LNCaP clone FGC (cell line): ENCODE results near the gene GPER1.
"Not testable (repeated sequence)": the region's sequence is repeated elsewhere in the genome, so short reads cannot be mapped to it uniquely, and the experiment has no call there.

Experiments used
- DNase-seq: peaks from one replicate; pipeline ENCODE4 v3.0.0-alpha.2; 2011; ENCODE audit warnings: low read depth
- H3K4me3 ChIP-seq: 2 replicates; pipeline ENCODE4 v1.5.1; 2011; ENCODE audit warnings: mild to moderate bottlenecking, low read depth, low read length, control low read depth
- CTCF ChIP-seq: IDR thresholded peaks from 2 replicates; pipeline ENCODE4 v1.5.1; 2012; ENCODE audit warnings: mild to moderate bottlenecking; ENCODE audit not compliant: control insufficient read depth, insufficient read depth; ENCODE audit errors: extremely low read depth

GPER1 gene

GRCh38 chr7:1141651-1142050 lies 53.7 kb downstream of the GPER1 start:
- DNase-seq: no peak
- no peak for TF ChIP-seq CTCF
- H3K4me3 ChIP-seq: no peak overlapping the region

DNA sequence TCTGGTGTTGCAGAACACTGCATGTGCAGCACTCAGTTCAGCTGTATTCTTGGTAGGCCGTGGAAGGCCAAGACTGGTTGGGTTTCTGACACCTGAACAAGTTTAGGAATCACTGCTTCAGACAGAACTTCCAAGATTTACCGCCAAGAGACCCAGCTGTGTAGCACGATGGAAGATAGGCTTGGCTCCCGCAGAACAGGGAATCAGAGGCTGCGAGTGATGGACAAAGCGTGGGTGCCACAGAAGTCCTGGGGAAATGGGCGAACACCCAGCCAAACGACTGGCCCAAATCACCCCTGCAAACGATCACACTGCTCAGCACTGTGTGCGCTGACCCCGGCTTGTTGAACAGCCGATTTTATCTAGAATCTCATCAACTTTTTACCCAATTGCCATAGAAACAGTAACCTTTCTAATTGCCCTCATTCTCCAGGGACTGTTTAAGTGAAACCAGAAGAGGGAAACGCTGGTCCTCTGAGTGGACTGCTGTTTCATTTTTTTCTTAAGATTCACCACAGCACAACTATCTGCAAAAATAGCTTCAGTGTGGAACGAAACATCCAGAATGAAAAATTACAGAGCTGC lies 54.2 kb downstream of the GPER1 start:
- no peak for TF ChIP-seq CTCF
- no peak overlapping the region for H3K4me3 ChIP-seq
- no peak for DNase-seq

GRCh38 chr7:1143031-1143430 lies 55.1 kb downstream of the GPER1 start:
- not testable (repeated sequence) for DNase-seq, H3K4me3 ChIP-seq
